Neural cell (in vitro differentiated cells): ENCODE data around the gene NUFIP1. TPM values are rescaled to one million over a fixed set of nuclear protein-coding genes. Genes with fewer than 3 reads are reported as not detected.

Experiments used
- H2AFZ ChIP-seq: fragments of 200-600, 300-800 bp; sonication (generic), shearing (Covaris generic); 2 replicates; pipeline ENCODE4 v1.6.0; 2014; ENCODE audit warnings: low read depth, mild to moderate bottlenecking, antibody characterized with exemption, low read length, moderate library complexity
- H3F3A ChIP-seq: fragments of 200-600 bp; shearing (Covaris generic); 2 replicates; pipeline ENCODE4 v1.6.1; 2016; ENCODE audit warnings: mild to moderate bottlenecking, moderate library complexity, mixed read lengths, antibody characterized with exemption, low read length; ENCODE audit not compliant: insufficient read depth, poor library complexity, severe bottlenecking
- H3K27ac ChIP-seq: fragments of 200-600, 300-800 bp; sonication (generic), shearing (Covaris generic); 2 replicates; pipeline ENCODE4 v1.5.1; 2014; ENCODE audit warnings: mild to moderate bottlenecking, low read length, moderate library complexity
- H3K27me3 ChIP-seq: fragments of 300-800, 200-600 bp; sonication (generic), shearing (Covaris generic); 2 replicates; pipeline ENCODE4 v1.6.0; 2014; ENCODE audit warnings: mild to moderate bottlenecking, low read depth, low read length, moderate library complexity; ENCODE audit not compliant: insufficient read depth
- H3K36me3 ChIP-seq: fragments of 300-800, 200-600 bp; sonication (generic), shearing (Covaris generic); 2 replicates; pipeline ENCODE4 v1.5.1; 2014; ENCODE audit warnings: mild to moderate bottlenecking, antibody characterized with exemption, low read length, moderate library complexity; ENCODE audit not compliant: insufficient read depth
- H3K4me2 ChIP-seq: fragments of 300-800, 200-600 bp; sonication (generic), shearing (Covaris generic); 2 replicates; pipeline ENCODE4 v1.6.0; 2014; ENCODE audit warnings: mild to moderate bottlenecking, low read length
- H3K4me3 ChIP-seq: fragments of 300-800, 200-600 bp; sonication (generic), shearing (Covaris generic); 2 replicates; pipeline ENCODE4 v1.5.1; 2014; ENCODE audit warnings: mild to moderate bottlenecking, low read length, moderate library complexity
- H3K79me2 ChIP-seq: fragments of 200-600 bp; shearing (Covaris generic); replicated peaks from 2 replicates; pipeline ENCODE4 v1.6.0; 2014; ENCODE audit warnings: mild to moderate bottlenecking, low read length, moderate library complexity; ENCODE audit not compliant: insufficient read depth
- H3K9ac ChIP-seq: fragments of 300-800, 200-600 bp; sonication (generic), shearing (Covaris generic); 2 replicates; pipeline ENCODE4 v1.6.1; 2016; ENCODE audit warnings: mild to moderate bottlenecking, low read length, mixed read lengths
- H3K9me2 ChIP-seq: fragments of 200-600 bp; shearing (Covaris generic); 2 replicates; pipeline ENCODE4 v1.6.1; 2016; ENCODE audit warnings: mild to moderate bottlenecking, low read length, mixed read lengths; ENCODE audit not compliant: insufficient read depth
- H3K9me3 ChIP-seq: fragments of 200-600, 300-800 bp; sonication (generic), shearing (Covaris generic); 2 replicates; pipeline ENCODE4 v1.6.1; 2016; ENCODE audit warnings: mild to moderate bottlenecking, mixed run types, low read length, moderate library complexity, mixed read lengths
- H4K20me1 ChIP-seq: fragments of 200-600 bp; shearing (Covaris generic); 2 replicates; pipeline ENCODE4 v1.6.1; 2016; ENCODE audit warnings: mild to moderate bottlenecking, mixed run types; ENCODE audit not compliant: insufficient read depth
- CTCF ChIP-seq: fragments of 450-650 bp; IDR thresholded peaks from 2 replicates; pipeline ENCODE4 v1.5.1; 2014; ENCODE audit warnings: antibody characterized with exemption, mild to moderate bottlenecking, moderate library complexity; ENCODE audit not compliant: poor library complexity, severe bottlenecking
- EP300 ChIP-seq: fragments of 450-650 bp; conservative IDR thresholded peaks from 2 replicates; pipeline ENCODE4 v1.6.1; 2014; ENCODE audit warnings: antibody characterized with exemption, mild to moderate bottlenecking, moderate library complexity; ENCODE audit not compliant: poor library complexity, severe bottlenecking
- EZH2 ChIP-seq: fragments of 200-600, 300-800 bp; shearing (Covaris generic), sonication (generic); IDR thresholded peaks from 2 replicates; pipeline ENCODE4 v1.6.1; 2014; ENCODE audit warnings: antibody characterized with exemption, low read length, borderline replicate concordance, mild to moderate bottlenecking; ENCODE audit not compliant: insufficient read depth, poor library complexity, severe bottlenecking
- MXI1 ChIP-seq: fragments of 450-650 bp; conservative IDR thresholded peaks from 2 replicates; pipeline ENCODE4 v1.6.1; 2014; ENCODE audit warnings: antibody characterized with exemption, mild to moderate bottlenecking; ENCODE audit not compliant: poor library complexity, severe bottlenecking
- POLR2AphosphoS5 ChIP-seq: IDR thresholded peaks from 2 replicates; pipeline ENCODE4 v1.6.1; 2012
- RAD21 ChIP-seq: fragments of 450-650 bp; conservative IDR thresholded peaks from 2 replicates; pipeline ENCODE4 v1.6.1; 2014; ENCODE audit warnings: antibody characterized with exemption, mild to moderate bottlenecking, moderate library complexity
- SMC3 ChIP-seq: fragments of 450-650 bp; conservative IDR thresholded peaks from 2 replicates; pipeline ENCODE4 v1.6.1; 2014; ENCODE audit warnings: antibody characterized with exemption, mild to moderate bottlenecking, moderate library complexity; ENCODE audit not compliant: poor library complexity
- TAF1 ChIP-seq: IDR thresholded peaks from 2 replicates; pipeline ENCODE4 v1.6.1; 2012; ENCODE audit warnings: low read depth
- polyA plus RNA-seq: library from polyadenylated mRNA; depleted of rRNA; stranded (reverse); fragments of >200 nt; gene quantifications from 2 replicates; pipeline ENCODE4 v1.2.3, GENCODE V29; 2014
- TF ChIP-seq, protein P1 (sequence below): IDR thresholded peaks from 2 replicates; pipeline ENCODE4 v1.6.1; 2012; ENCODE audit warnings: borderline replicate concordance

Gene NUFIP1
- polyA plus RNA-seq, 1 donor from 2014 or later = 11.0 TPM

DNA sequence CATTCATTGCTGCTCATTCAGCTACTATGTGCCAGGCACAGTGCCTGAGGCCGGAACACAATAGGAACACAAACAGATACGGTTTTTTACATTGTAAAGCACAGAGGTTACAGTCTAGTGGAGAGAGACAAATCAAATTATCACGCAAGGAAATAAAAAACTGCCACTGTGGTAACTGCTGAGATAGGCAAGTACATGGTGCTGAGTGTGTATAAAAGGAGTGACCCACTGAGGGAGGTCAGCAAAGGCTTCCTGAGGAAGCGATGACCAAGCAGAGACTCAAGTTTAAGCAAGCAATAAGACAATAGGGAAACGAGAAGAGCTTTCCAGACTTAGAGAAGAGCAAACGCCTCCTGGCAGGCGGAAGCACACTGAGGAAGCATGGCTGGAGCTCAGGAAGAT, 56.4 kb downstream of the NUFIP1 start:
- no peaks in the 10 kb centered on the region for H3K36me3 ChIP-seq
- no peaks in the 10 kb centered on the region for H3K27me3 ChIP-seq
- no peak overlapping the region for H3K4me3 ChIP-seq
- TF ChIP-seq POLR2AphosphoS5 (no peak), MXI1 (no peak), EZH2 (no peak), SMC3 (no peak), EP300 (no peak), TAF1 (no peak), CTCF (no peak), RAD21 (no peak)
- TF ChIP-seq, protein P1, sequence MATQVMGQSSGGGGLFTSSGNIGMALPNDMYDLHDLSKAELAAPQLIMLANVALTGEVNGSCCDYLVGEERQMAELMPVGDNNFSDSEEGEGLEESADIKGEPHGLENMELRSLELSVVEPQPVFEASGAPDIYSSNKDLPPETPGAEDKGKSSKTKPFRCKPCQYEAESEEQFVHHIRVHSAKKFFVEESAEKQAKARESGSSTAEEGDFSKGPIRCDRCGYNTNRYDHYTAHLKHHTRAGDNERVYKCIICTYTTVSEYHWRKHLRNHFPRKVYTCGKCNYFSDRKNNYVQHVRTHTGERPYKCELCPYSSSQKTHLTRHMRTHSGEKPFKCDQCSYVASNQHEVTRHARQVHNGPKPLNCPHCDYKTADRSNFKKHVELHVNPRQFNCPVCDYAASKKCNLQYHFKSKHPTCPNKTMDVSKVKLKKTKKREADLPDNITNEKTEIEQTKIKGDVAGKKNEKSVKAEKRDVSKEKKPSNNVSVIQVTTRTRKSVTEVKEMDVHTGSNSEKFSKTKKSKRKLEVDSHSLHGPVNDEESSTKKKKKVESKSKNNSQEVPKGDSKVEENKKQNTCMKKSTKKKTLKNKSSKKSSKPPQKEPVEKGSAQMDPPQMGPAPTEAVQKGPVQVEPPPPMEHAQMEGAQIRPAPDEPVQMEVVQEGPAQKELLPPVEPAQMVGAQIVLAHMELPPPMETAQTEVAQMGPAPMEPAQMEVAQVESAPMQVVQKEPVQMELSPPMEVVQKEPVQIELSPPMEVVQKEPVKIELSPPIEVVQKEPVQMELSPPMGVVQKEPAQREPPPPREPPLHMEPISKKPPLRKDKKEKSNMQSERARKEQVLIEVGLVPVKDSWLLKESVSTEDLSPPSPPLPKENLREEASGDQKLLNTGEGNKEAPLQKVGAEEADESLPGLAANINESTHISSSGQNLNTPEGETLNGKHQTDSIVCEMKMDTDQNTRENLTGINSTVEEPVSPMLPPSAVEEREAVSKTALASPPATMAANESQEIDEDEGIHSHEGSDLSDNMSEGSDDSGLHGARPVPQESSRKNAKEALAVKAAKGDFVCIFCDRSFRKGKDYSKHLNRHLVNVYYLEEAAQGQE = no peak
- no peaks in the 10 kb centered on the region for H3K79me2 ChIP-seq
- H3K9me3 ChIP-seq = no peaks in the 10 kb centered on the region
- no peaks in the 10 kb centered on the region for H4K20me1 ChIP-seq
- H3K4me2 ChIP-seq = no peak overlapping the region
- H3K9me2 ChIP-seq = no peaks in the 10 kb centered on the region
- no peak overlapping the region for H2AFZ ChIP-seq
- H3K9ac ChIP-seq = no peak overlapping the region
- H3K27ac ChIP-seq = no peak overlapping the region
- no peaks in the 10 kb centered on the region for H3F3A ChIP-seq

DNA sequence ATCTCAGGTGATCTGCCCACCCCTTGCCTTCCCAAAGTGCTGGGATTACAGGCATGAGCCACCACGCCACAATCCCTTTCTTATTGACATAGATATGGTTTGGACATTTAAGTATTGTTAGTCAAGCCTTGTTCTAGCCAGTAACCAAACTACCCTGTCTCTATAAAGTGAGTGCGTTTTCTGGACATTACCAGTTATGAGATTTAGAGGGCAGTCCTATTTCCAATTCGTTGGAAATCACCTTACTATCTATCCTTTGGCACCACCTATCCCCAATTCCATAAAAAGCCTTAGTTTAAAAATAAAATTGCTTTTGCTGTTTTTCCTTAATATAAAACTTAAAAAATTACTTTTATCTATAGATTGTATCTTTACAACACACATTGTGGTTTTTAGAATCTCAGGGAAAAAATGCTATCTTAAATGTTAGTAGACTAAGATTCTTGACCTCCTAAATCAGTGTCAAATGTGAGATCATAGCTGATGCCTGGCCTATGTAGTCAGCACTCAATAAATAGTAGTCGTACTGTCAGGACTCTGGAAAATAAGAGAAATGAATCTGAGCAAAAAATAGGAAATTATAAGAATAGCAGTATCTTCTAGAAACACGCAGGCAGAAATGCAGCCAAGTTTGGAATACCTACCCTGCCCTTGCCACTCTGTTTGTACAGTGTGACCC, 57.0 kb downstream of the NUFIP1 start:
- H3K9me2 ChIP-seq = no peaks in the 10 kb centered on the region
- no peaks in the 10 kb centered on the region for H3K27me3 ChIP-seq
- H3K4me2 ChIP-seq = no peak overlapping the region
- H3K4me3 ChIP-seq = no peak overlapping the region
- no peaks in the 10 kb centered on the region for H3K9me3 ChIP-seq
- H4K20me1 ChIP-seq = no peaks in the 10 kb centered on the region
- H3F3A ChIP-seq = no peaks in the 10 kb centered on the region
- no peak for TF ChIP-seq EZH2
- TF ChIP-seq, protein P1 = no peak
- TF ChIP-seq CTCF = no peak
- TF ChIP-seq MXI1 = no peak
- no peak for TF ChIP-seq POLR2AphosphoS5
- no peak for TF ChIP-seq SMC3
- no peak for TF ChIP-seq RAD21
- H3K27ac ChIP-seq = no peak overlapping the region
- no peaks in the 10 kb centered on the region for H3K36me3 ChIP-seq
- H3K79me2 ChIP-seq = no peaks in the 10 kb centered on the region
- H2AFZ ChIP-seq = no peak overlapping the region
- no peak overlapping the region for H3K9ac ChIP-seq
